Measurements from ENCODE around the gene RAC2.

Gene RAC2

GRCh38 chr22:37288521-37288920 is 44.5 kb upstream of the RAC2 start:
- no peak for DNase-seq (ENCODE audit: low read depth)
- TF ChIP-seq, protein P1, sequence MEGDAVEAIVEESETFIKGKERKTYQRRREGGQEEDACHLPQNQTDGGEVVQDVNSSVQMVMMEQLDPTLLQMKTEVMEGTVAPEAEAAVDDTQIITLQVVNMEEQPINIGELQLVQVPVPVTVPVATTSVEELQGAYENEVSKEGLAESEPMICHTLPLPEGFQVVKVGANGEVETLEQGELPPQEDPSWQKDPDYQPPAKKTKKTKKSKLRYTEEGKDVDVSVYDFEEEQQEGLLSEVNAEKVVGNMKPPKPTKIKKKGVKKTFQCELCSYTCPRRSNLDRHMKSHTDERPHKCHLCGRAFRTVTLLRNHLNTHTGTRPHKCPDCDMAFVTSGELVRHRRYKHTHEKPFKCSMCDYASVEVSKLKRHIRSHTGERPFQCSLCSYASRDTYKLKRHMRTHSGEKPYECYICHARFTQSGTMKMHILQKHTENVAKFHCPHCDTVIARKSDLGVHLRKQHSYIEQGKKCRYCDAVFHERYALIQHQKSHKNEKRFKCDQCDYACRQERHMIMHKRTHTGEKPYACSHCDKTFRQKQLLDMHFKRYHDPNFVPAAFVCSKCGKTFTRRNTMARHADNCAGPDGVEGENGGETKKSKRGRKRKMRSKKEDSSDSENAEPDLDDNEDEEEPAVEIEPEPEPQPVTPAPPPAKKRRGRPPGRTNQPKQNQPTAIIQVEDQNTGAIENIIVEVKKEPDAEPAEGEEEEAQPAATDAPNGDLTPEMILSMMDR (IDR thresholded peaks at IDR 0.05; ENCODE audit: control insufficient read depth, insufficient read depth, low read depth, low read length, missing control alignments), result no peak
- no peak overlapping the region for H3K4me3 ChIP-seq (ENCODE audit: control insufficient read depth, low read depth, low read length)

- TF ChIP-seq, protein P1 (IDR thresholded peaks at IDR 0.05; ENCODE audit: control insufficient read depth, insufficient read depth, low read depth, low read length, missing control alignments), result no peak
- DNase-seq (ENCODE audit: low read depth), result no peak
- H3K4me3 ChIP-seq (ENCODE audit: control insufficient read depth, low read depth, low read length), result no peak overlapping the region
Measured at GRCh38 chr22:37287550-37287951, 43.5 kb upstream of the RAC2 start.

GRCh38 chr22:37285937-37286336 is 41.9 kb upstream of the RAC2 start:
- TF ChIP-seq, protein P1 (IDR thresholded peaks at IDR 0.05; ENCODE audit: control insufficient read depth, insufficient read depth, low read depth, low read length, missing control alignments), result no peak
- H3K4me3 ChIP-seq (ENCODE audit: control insufficient read depth, low read depth, low read length), result no peak overlapping the region
- DNase-seq (ENCODE audit: low read depth), result no peak

DNA sequence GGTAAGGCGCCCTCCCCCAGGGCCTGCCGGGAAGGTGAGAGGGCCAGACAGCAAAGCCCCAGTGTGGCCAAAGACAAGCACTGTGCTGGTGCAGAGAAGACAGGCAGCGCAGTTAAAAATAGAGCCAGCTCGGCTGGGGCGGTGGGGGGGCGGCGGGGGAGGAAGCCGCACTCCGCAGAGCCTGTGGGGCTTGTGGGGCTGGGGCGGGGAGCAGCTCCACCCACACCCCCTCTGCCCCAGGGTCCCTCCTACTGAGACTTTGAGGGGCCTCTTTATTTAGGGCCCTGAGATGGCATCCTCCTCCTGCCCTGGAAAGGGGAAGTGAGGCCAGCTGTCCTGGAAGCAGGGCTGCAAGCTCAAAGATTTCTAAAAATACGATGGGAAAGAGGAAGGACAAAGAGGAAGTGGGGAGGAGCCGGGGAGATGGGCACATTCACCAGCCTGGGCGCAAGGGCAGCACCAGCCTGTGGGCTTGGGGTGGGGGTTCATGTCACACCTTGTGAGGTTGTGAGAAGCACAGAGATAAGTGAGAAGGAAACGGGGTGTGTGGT is 40.8 kb upstream of the RAC2 start:
- no peak for DNase-seq (ENCODE audit: low read depth)
- TF ChIP-seq, protein P1 (IDR thresholded peaks at IDR 0.05; ENCODE audit: control insufficient read depth, insufficient read depth, low read depth, low read length, missing control alignments), result no peak
- no peak overlapping the region for H3K4me3 ChIP-seq (ENCODE audit: control insufficient read depth, low read depth, low read length)

DNA sequence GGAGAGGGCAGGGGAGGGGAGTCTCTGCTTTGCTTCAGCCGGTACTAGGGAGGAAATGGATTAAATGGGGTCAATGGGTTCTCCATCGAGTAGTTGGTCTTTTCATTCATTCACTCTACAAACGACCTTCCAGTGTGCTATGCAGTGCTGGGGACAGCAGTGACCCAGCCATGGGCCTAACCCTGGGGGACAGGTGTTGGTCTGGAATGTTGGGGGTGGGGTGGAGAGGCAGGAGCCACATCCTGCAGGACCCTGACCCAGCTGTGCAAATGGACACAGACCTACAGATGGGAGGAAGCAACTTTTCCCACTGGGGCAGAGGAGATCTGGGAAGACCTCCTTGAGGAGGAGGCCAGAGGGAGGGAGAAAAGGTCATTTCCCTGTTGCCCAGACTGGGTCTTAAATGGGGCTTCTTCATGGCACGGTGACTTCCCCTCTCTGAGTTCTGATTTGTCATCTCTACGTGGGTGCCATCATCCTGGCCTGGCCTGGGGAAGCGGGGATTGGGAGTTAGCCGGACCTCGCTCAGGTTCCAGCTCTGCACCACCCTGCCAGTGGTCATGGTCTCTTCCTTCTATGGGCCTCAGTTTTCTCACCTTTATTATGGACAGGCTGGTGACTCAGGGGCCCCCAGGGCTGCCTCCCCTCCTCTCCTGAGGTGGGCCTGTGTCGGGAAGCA is 40.2 kb upstream of the RAC2 start:
- no peak for DNase-seq (ENCODE audit: low read depth)
- TF ChIP-seq, protein P1 (IDR thresholded peaks at IDR 0.05; ENCODE audit: control insufficient read depth, insufficient read depth, low read depth, low read length, missing control alignments), result no peak
- H3K4me3 ChIP-seq (ENCODE audit: control insufficient read depth, low read depth, low read length), result no peak overlapping the region

GRCh38 chr22:37283393-37283937 is 39.4 kb upstream of the RAC2 start:
- TF ChIP-seq, protein P1 (IDR thresholded peaks at IDR 0.05; ENCODE audit: control insufficient read depth, insufficient read depth, low read depth, low read length, missing control alignments), result peak; percentile 34
- no peak for DNase-seq (ENCODE audit: low read depth)
- no peak overlapping the region for H3K4me3 ChIP-seq (ENCODE audit: control insufficient read depth, low read depth, low read length)

Measured in AG09309 (cell line).